ENCODE measurements around the gene LRP1. TPM values are rescaled to one million over a fixed set of nuclear protein-coding genes. Genes with fewer than 3 reads are reported as not detected.

The LRP1 gene
- total and polyA plus RNA-seq, 3 experiments from 2014 or later = 0.29 to 2.5 (median 2.3) TPM

GRCh38 chr12:57096099-57096572, 32.1 kb upstream of the LRP1 start:
- Mint-ChIP-seq H3K27me3 (no peaks in the 10 kb centered on the region), H3K9me3 (no peaks in the 10 kb centered on the region), H3K4me3 (no peak overlapping the region), H3K36me3 (peaks cover 0 to 88% (median 2%) of the 10 kb centered on the region in 3 donors), H3K27ac (peak overlapping the region in 6 of 8 donors; percentile 32 to 71 (median 60)), H3K4me1 (peaks cover 18 to 53% (median 23%) of the 10 kb centered on the region in 3 donors)
- DNase-seq = no peak
- POLR2A ChIA-PET = interaction anchor here (0.5 to 10.9 kb wide), 3 partner anchors 9 to 19 kb away, joined by 5 to 131 read pairs (median 6); partner anchors contain the start of gene STAT6
- H3K36me3 ChIP-seq (ENCODE audit: insufficient read depth, low read length) = peaks cover 57% of the 10 kb centered on the region
- H3K27ac ChIP-seq (ENCODE audit: low read depth, low read length) = no peak overlapping the region
- H3K4me1 ChIP-seq (ENCODE audit: insufficient read depth, low read length) = peaks cover 25% of the 10 kb centered on the region
- no peak overlapping the region for H3K4me3 ChIP-seq (ENCODE audit: low read length)
- CTCF ChIA-PET = interaction anchor here (0.9 to 14.7 kb wide), 3 partner anchors 11 to 33 kb away, joined by 3 to 195 read pairs (median 3); partner anchors contain the start of gene STAT6
- H3K9me3 ChIP-seq (ENCODE audit: low read length) = no peaks in the 10 kb centered on the region
- no peaks in the 10 kb centered on the region for H3K27me3 ChIP-seq (ENCODE audit: insufficient read depth, low read length, poor library complexity, severe bottlenecking)

DNA sequence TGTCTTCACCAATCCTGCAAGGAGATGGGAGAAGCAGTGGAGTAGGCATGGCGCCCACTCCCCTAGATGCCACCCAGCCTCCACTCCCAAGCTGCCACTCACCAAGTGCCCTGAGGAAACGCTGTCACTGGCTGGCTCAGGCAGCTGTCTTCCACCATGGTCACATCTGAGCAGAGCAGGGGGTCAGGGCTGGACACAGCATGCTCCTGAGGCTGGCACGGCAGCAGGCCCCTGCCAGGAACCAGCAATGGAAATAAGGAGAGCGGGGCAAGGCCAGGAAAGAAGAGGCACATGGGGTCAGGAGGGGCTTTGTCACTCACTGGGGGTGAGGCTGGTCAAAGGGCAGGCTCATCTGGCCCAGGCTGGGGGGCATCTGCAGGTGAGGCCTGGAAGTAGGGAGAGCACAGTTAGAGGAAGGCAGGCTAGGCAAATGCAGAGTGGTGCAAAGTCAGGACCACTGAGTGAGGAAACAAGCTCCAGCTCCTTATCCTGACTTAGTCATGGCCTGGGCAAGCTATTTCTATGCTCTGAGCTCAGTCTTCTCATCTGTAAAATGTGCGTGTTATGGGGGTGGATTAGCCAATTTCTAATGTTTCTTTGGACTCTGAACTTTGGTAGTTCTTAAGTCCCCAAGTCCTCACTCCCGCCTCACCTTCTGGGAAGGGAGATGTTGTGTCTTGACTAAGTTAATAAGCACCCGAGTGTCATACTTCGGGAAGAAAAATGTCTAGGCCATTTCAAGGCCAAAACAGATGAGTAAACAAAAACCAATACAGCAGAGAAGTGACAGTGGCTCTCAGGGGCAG, 31.3 kb upstream of the LRP1 start:
- Histone ChIP-seq H3K27ac (ENCODE audit: low read depth, low read length) (peak overlapping the region; percentile 24), H3K27me3 (ENCODE audit: insufficient read depth, low read length, poor library complexity, severe bottlenecking) (no peaks in the 10 kb centered on the region), H3K4me3 (ENCODE audit: low read length) (no peak overlapping the region), H3K4me1 (ENCODE audit: insufficient read depth, low read length) (peaks cover 24% of the 10 kb centered on the region), H3K9me3 (ENCODE audit: low read length) (no peaks in the 10 kb centered on the region), H3K36me3 (ENCODE audit: insufficient read depth, low read length) (peaks cover 50% of the 10 kb centered on the region)
- Mint-ChIP-seq H3K9me3 (no peaks in the 10 kb centered on the region), H3K36me3 (peaks cover 0 to 84% (median 2%) of the 10 kb centered on the region in 3 donors), H3K4me1 (peaks cover 20 to 47% (median 21%) of the 10 kb centered on the region in 3 donors), H3K4me3 (no peak overlapping the region), H3K27me3 (no peaks in the 10 kb centered on the region), H3K27ac (peak overlapping the region in 4 of 8 donors; percentile 51 to 83 (median 68))
- DNase-seq = no peak
- CTCF ChIA-PET = interaction anchor here (1.4 to 14.7 kb wide), 2 partner anchors 10 to 28 kb away, joined by 4 to 195 read pairs; partner anchors contain the start of gene STAT6
- POLR2A ChIA-PET = interaction anchor here (0.9 to 10.9 kb wide), 5 partner anchors 10 to 20 kb away, joined by 3 to 131 read pairs (median 6); partner anchors contain the start of gene STAT6

DNA sequence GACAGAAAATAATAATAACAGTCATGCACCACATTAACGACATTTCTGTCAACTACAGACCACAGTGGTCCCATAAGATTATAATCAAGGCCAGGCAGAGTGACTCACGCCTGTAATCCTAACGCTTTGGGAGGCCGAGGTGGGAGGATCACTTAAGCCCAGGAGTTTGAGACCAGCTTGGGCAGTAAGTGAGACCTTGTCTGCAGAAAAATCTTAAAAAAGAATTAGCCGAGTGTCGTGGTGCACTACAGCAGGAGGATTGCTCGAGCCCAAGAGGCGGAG, 30.8 kb upstream of the LRP1 start:
- no peak for DNase-seq
- H3K27me3 ChIP-seq (ENCODE audit: insufficient read depth, low read length, poor library complexity, severe bottlenecking) = no peaks in the 10 kb centered on the region
- CTCF ChIA-PET = interaction anchor here (1.3 to 14.7 kb wide), 3 partner anchors 10 to 28 kb away, joined by 3 to 195 read pairs (median 4); partner anchors contain the start of gene STAT6
- H3K27ac ChIP-seq (ENCODE audit: low read depth, low read length) = peak overlapping the region; percentile 24
- Mint-ChIP-seq H3K4me1 (peaks cover 22 to 46% (median 24%) of the 10 kb centered on the region in 3 donors), H3K9me3 (no peaks in the 10 kb centered on the region), H3K36me3 (peaks cover 0 to 84% (median 2%) of the 10 kb centered on the region in 3 donors), H3K27ac (peak overlapping the region in 1 of 8 donors; percentile 71), H3K4me3 (no peak overlapping the region), H3K27me3 (no peaks in the 10 kb centered on the region)
- peaks cover 27% of the 10 kb centered on the region for H3K4me1 ChIP-seq (ENCODE audit: insufficient read depth, low read length)
- peaks cover 45% of the 10 kb centered on the region for H3K36me3 ChIP-seq (ENCODE audit: insufficient read depth, low read length)
- no peak overlapping the region for H3K4me3 ChIP-seq (ENCODE audit: low read length)
- POLR2A ChIA-PET = interaction anchor here (0.9 to 2.8 kb wide), 4 partner anchors 11 to 21 kb away, joined by 3 to 13 read pairs (median 4); partner anchors contain the start of gene STAT6
- H3K9me3 ChIP-seq (ENCODE audit: low read length) = no peaks in the 10 kb centered on the region

GRCh38 chr12:57098546-57098945, 29.7 kb upstream of the LRP1 start:
- DNase-seq = no peak
- CTCF ChIA-PET = interaction anchor here (1.3 to 14.7 kb wide), 5 partner anchors 9 to 29 kb away, joined by 3 to 195 read pairs (median 4); partner anchors contain the start of genes NEMP1 and STAT6
- Histone ChIP-seq H3K9me3 (ENCODE audit: low read length) (no peaks in the 10 kb centered on the region), H3K4me3 (ENCODE audit: low read length) (no peak overlapping the region), H3K27me3 (ENCODE audit: insufficient read depth, low read length, poor library complexity, severe bottlenecking) (no peaks in the 10 kb centered on the region), H3K4me1 (ENCODE audit: insufficient read depth, low read length) (peaks cover 21% of the 10 kb centered on the region), H3K36me3 (ENCODE audit: insufficient read depth, low read length) (peaks cover 41% of the 10 kb centered on the region), H3K27ac (ENCODE audit: low read depth, low read length) (no peak overlapping the region)
- no peak overlapping the region for H3K4me3 Mint-ChIP-seq
- H3K27ac Mint-ChIP-seq = peak overlapping the region in 6 of 8 donors; percentile 26 to 93 (median 36)
- POLR2A ChIA-PET = interaction anchor here (0.9 to 2.8 kb wide), 3 partner anchors 10 to 25 kb away, joined by 3 to 13 read pairs (median 4); partner anchors contain the start of gene STAT6
- peaks cover 0 to 78% (median 2%) of the 10 kb centered on the region in 3 donors for H3K36me3 Mint-ChIP-seq
- peaks cover 17 to 35% (median 18%) of the 10 kb centered on the region in 3 donors for H3K4me1 Mint-ChIP-seq
- H3K9me3 Mint-ChIP-seq = no peaks in the 10 kb centered on the region
- H3K27me3 Mint-ChIP-seq = no peaks in the 10 kb centered on the region

GRCh38 chr12:57099047-57099714, 29.1 kb upstream of the LRP1 start:
- peaks cover 14% of the 10 kb centered on the region for H3K4me1 ChIP-seq (ENCODE audit: insufficient read depth, low read length)
- H3K9me3 Mint-ChIP-seq = no peaks in the 10 kb centered on the region
- no peaks in the 10 kb centered on the region for H3K27me3 ChIP-seq (ENCODE audit: insufficient read depth, low read length, poor library complexity, severe bottlenecking)
- H3K4me3 ChIP-seq (ENCODE audit: low read length) = no peak overlapping the region
- ChIA-PET CTCF (interaction anchor here (1.3 to 14.7 kb wide), 5 partner anchors 8 to 30 kb away, joined by 3 to 195 read pairs (median 4); partner anchors contain the start of genes NEMP1 and STAT6), POLR2A (interaction anchor here (0.9 to 2.8 kb wide), 2 partner anchors 12 to 25 kb away, joined by 3 to 13 read pairs; partner anchors contain the start of gene STAT6)
- no peaks in the 10 kb centered on the region for H3K9me3 ChIP-seq (ENCODE audit: low read length)
- H3K27ac ChIP-seq (ENCODE audit: low read depth, low read length) = no peak overlapping the region
- H3K36me3 Mint-ChIP-seq = peaks cover 0 to 81% (median 2%) of the 10 kb centered on the region in 3 donors
- H3K27ac Mint-ChIP-seq = peak overlapping the region; percentile 35 to 93 (median 74)
- no peak overlapping the region for H3K4me3 Mint-ChIP-seq
- peaks cover 48% of the 10 kb centered on the region for H3K36me3 ChIP-seq (ENCODE audit: insufficient read depth, low read length)
- H3K4me1 Mint-ChIP-seq = peaks cover 13 to 36% (median 15%) of the 10 kb centered on the region in 3 donors
- no peak for DNase-seq
- no peaks in the 10 kb centered on the region for H3K27me3 Mint-ChIP-seq

- ChIA-PET CTCF (interaction anchor here (1.3 to 14.7 kb wide), 4 partner anchors 8 to 30 kb away, joined by 3 to 195 read pairs (median 4); partner anchors contain the start of genes NEMP1 and STAT6), POLR2A (interaction anchor here (2.8 kb wide), 1 partner anchor 12 kb away, joined by 13 read pairs; the partner anchor contains the start of gene STAT6)
- Mint-ChIP-seq H3K4me3 (no peak overlapping the region), H3K9me3 (no peaks in the 10 kb centered on the region), H3K27me3 (no peaks in the 10 kb centered on the region), H3K27ac (peak overlapping the region in 5 of 8 donors; percentile 39 to 93 (median 63)), H3K36me3 (peaks cover 0 to 82% (median 3%) of the 10 kb centered on the region in 3 donors), H3K4me1 (peaks cover 13 to 32% (median 13%) of the 10 kb centered on the region in 3 donors)
- H3K27me3 ChIP-seq (ENCODE audit: insufficient read depth, low read length, poor library complexity, severe bottlenecking) = no peaks in the 10 kb centered on the region
- peaks cover 11% of the 10 kb centered on the region for H3K4me1 ChIP-seq (ENCODE audit: insufficient read depth, low read length)
- no peak overlapping the region for H3K4me3 ChIP-seq (ENCODE audit: low read length)
- H3K36me3 ChIP-seq (ENCODE audit: insufficient read depth, low read length) = peaks cover 54% of the 10 kb centered on the region
- no peak overlapping the region for H3K27ac ChIP-seq (ENCODE audit: low read depth, low read length)
- no peak for DNase-seq
- no peaks in the 10 kb centered on the region for H3K9me3 ChIP-seq (ENCODE audit: low read length)
Observed at GRCh38 chr12:57099766-57100165, 28.5 kb upstream of the LRP1 start.

DNA sequence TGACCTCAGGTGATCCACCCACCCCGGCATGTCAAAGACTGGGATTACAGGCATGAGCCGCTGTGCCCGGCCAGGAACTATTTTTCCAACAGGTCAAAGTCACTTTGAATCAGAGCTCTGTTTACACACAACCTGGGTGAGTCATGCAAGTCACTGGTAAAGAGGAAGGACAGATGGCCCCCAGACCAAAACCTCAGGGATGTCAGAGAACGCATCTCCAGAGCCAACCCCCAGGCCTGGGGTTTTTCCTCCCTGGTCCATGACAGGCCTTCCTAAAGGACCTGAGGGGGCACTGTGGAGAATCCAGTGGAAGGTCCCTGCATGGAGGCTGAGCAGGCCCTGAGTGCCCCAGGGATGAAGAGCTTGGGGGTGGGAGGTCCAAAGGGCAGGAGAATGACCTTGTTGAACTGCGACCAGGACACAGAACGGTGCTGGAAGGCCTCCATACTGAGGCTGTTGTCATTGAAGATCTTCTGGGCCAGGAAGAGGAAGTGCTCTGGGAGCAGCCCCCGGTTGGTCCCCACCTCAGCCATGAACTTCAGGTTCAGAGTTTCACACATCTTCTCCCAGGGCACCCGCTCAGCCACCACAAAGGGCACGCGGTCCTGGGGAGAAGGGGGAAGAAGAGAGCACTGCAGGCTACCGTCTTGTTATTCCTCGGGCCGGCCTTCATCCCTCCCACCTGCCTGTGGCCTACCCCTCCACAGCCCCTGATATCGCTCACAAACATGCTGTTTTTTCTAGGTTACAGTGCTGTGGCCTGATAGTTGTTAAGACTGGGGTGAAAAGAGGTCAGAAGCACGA, 26.2 kb upstream of the LRP1 start:
- Histone ChIP-seq H3K27ac (ENCODE audit: low read depth, low read length) (peak overlapping the region; percentile 12), H3K4me1 (ENCODE audit: insufficient read depth, low read length) (peaks cover 11% of the 10 kb centered on the region), H3K4me3 (ENCODE audit: low read length) (no peak overlapping the region), H3K27me3 (ENCODE audit: insufficient read depth, low read length, poor library complexity, severe bottlenecking) (no peaks in the 10 kb centered on the region), H3K36me3 (ENCODE audit: insufficient read depth, low read length) (peaks cover 64% of the 10 kb centered on the region), H3K9me3 (ENCODE audit: low read length) (no peaks in the 10 kb centered on the region)
- H3K27ac Mint-ChIP-seq = peak overlapping the region; percentile 43 to 94 (median 86)
- peaks cover 14 to 39% (median 23%) of the 10 kb centered on the region in 3 donors for H3K4me1 Mint-ChIP-seq
- no peak for DNase-seq
- no peaks in the 10 kb centered on the region for H3K27me3 Mint-ChIP-seq
- ChIA-PET POLR2A (interaction anchor here (0.8 kb wide), 2 partner anchors 10 to 414 kb away, joined by 3 to 5 read pairs; partner anchors contain the start of gene PTGES3), CTCF (interaction anchor here (1.5 to 10.8 kb wide), 3 partner anchors 9 to 10 kb away, joined by 3 to 195 read pairs (median 8); partner anchors contain the start of genes NAB2 and STAT6)
- H3K36me3 Mint-ChIP-seq = peaks cover 4 to 83% (median 8%) of the 10 kb centered on the region in 3 donors
- H3K9me3 Mint-ChIP-seq = no peaks in the 10 kb centered on the region
- peak overlapping the region in 3 of 7 donors; percentile 2 to 48 (median 35) for H3K4me3 Mint-ChIP-seq

All from CD8-positive, alpha-beta memory T cell (primary cell).